GM18526 (cell line): ENCODE data around the gene PREPL.

Source experiments
- POLR2A ChIP-seq: IDR thresholded peaks from 3 replicates; pipeline ENCODE4 v1.6.1; 2011; ENCODE audit not compliant: insufficient read length; ENCODE audit errors: extremely low read depth

PREPL gene

GRCh38 chr2:44280869-44281268 is 80.4 kb downstream of the PREPL start:
- TF ChIP-seq POLR2A: no peak

DNA sequence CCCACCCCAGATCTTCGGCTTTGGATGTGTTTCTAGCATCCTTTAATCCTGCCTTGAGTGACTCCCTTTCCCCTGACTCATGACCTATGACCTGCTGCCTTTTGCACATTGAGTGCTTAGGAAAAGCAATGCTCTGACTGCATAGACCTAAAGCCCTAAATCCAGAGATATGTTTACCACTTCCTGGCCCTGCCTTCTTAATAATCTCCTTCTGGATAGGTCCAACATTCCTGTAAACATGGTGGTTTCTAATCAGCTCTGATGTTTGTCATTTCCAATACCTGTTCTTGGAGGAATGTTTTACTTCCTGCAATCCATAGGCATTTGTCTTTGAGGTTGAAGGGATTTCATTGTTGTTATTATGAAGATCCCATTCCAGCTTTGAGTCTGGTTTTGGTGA is 83.8 kb downstream of the PREPL start:
- no peak for TF ChIP-seq POLR2A

DNA sequence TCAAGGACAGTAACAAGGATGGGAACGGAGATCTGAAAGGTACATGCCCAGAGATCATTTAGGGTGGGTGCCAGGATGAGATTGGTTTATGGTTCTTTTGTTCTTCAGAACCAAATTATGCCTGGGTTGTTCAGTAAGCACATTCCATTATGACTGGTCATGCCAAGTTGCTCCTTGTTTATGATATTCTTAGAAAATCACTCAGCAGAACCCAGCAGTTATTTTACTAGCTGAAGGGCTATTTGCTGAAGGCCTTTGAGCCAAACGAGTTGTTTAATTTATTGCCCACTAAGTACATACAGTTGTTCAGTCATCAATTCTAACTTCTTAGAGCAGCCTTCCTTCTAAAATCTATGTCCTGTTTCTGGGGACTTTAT is 85.4 kb downstream of the PREPL start:
- TF ChIP-seq POLR2A: no peak

DNA sequence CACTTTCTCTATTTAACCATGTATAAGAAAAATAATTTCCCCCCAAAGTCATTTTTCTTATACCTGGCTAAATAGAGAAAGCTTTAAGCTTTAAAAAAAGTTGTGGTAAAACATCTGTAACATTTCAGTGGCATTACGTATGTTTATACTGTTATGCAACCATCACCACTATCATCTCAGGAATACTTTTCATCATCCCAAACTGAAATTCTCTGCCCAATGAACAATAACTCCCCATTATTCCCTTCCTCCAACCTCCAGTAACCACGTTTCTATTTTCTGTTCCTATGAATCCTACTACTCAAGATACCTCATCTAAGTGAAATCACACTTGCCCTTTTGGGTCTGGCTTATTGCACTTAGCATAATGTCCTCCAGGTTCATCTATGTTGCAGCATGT is 87.7 kb downstream of the PREPL start:
- TF ChIP-seq POLR2A: no peak

- no peak for TF ChIP-seq POLR2A
These were observed 88.2 kb downstream of the PREPL start for GRCh38 chr2:44273076-44273475.

GRCh38 chr2:44271296-44271695 is 90.0 kb downstream of the PREPL start:
- no peak for TF ChIP-seq POLR2A

GRCh38 chr2:44269831-44270230 is 91.5 kb downstream of the PREPL start:
- TF ChIP-seq POLR2A: no peak

DNA sequence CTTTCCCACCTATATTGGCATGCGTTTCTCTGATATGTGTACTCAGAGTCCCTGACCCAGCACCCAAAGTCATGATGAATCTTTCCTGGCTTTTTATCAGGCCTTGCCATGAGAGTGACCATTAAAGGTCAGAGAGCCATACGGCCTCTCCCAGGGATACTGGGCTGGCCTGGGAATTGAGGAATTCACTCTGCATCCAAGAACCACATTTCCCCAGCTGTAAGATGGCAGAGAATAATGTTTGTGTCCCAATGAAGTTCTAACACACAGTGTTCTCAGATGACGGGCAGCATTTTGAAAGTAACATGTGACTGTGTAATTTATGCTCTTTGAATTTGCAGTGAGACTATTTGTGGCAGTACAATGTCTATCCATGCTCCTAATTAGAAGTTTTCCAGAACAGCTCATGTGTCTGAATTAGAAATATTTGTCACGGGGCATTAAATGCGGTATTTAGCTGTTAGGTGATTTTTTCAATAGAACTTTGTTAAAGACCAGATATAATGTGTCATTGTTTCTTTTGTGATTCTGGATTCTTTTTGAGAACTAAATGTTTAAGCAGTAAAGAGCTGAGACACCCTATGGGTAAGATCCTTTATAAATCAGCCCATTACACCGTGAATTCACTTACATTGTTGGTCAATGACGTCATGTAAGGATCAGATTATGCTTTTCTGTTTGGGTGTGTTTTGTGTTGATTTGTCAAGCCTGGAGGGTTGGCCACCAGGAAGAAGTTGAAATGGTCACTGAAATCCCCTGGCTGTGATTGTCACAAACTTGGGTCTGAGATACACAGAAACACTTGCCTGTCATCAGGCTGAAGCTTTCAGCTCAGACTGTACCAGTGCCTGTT is 93.3 kb downstream of the PREPL start:
- TF ChIP-seq POLR2A: no peak
